Mucosa of descending colon (tissue), 3 donors: ENCODE results near the gene CTNNB1. TPM values are rescaled to one million over a fixed set of nuclear protein-coding genes. Genes with fewer than 3 reads are reported as not detected.
"Not testable (repeated sequence)": the region's sequence is repeated elsewhere in the genome, so short reads cannot be mapped to it uniquely, and the experiment has no call there.

Experiments used
- ATAC-seq: fragments of 200-7000 bp; cut with Tn5 transposase; one replicate; pipeline ENCODE4 v1.9.1; 2020; ENCODE audit warnings: mild to moderate bottlenecking, moderate library complexity
- DNase-seq, 3 donors: peaks; one replicate each; pipeline ENCODE4 v3.0.0-alpha.2; 2020
- H3K36me3 ChIP-seq: fragments of 200-600 bp; one replicate; pipeline ENCODE4 v1.8.0; 2021; ENCODE audit warnings: low read depth, mild to moderate bottlenecking
- H3K4me1 ChIP-seq: fragments of 200-600 bp; one replicate; pipeline ENCODE4 v1.8.0; 2021; ENCODE audit warnings: low read depth, mild to moderate bottlenecking
- H3K4me3 ChIP-seq: fragments of 200-600 bp; one replicate; pipeline ENCODE4 v1.8.0; 2021; ENCODE audit warnings: mild to moderate bottlenecking
- H3K9me3 ChIP-seq: fragments of 200-600 bp; one replicate; pipeline ENCODE4 v1.8.0; 2021; ENCODE audit warnings: mild to moderate bottlenecking
- CTCF ChIP-seq: fragments of 200-600 bp; IDR thresholded peaks from one replicate; pipeline ENCODE4 v1.8.0; 2022; ENCODE audit warnings: antibody characterized with exemption, mild to moderate bottlenecking
- intact Hi-C, 2 donors: fragments of 100-400 bp; cut with DNase I in 1 of 2; cut with micrococcal nuclease in 1 of 2; formaldehyde crosslinking; loops; one replicate each; pipeline versions ENCODE4 v1.11.0 to v1.11.1; 2022; cut with DNase I, micrococcal nuclease
- total RNA-seq, 3 donors: library from RNA; stranded (reverse); fragmentation: NEBNext Ultra II Directional in 2 of 3; extraction: Animal tissue kit (Norgen Biotek cat#: 25700) in 2 of 3; gene quantifications; one replicate each; pipeline versions ENCODE4 v1.2.1 to v1.2.4, GENCODE V29; 2021 to 2023
- donor health status: DM: no; HTN: no; CAD: no; lungs with moderate emphysema.
- donor health status: DM: no; HTN: no; CAD: no.
- donor health status: DM: no; HTN: yes; CAD: no.

CTNNB1 gene
- total RNA-seq, 3 donors from 2014 or later, result 329 to 348 (median 342) TPM

GRCh38 chr3:41277790-41278465 is 78.6 kb downstream of the CTNNB1 start:
- TF ChIP-seq CTCF, result no peak
- Histone ChIP-seq H3K4me1 (no peaks in the 10 kb centered on the region), H3K9me3 (no peaks in the 10 kb centered on the region), H3K36me3 (no peaks in the 10 kb centered on the region), H3K4me3 (no peak overlapping the region)
- ATAC-seq (no peak), DNase-seq (no peak)
- intact Hi-C loops, result no loop called here

GRCh38 chr3:41284934-41285333 is 85.6 kb downstream of the CTNNB1 start:
- DNase-seq, H3K4me3 ChIP-seq, H3K4me1 ChIP-seq, intact Hi-C loops, H3K9me3 ChIP-seq, H3K36me3 ChIP-seq, ATAC-seq: not testable (repeated sequence)

- TF ChIP-seq CTCF, result no peak
- no peaks in the 10 kb centered on the region for H3K9me3 ChIP-seq
- ATAC-seq (no peak), DNase-seq (no peak)
- intact Hi-C loops, result no loop called here
- no peaks in the 10 kb centered on the region for H3K4me1 ChIP-seq
- H3K4me3 ChIP-seq, result no peak overlapping the region
- H3K36me3 ChIP-seq, result no peaks in the 10 kb centered on the region
Measured at GRCh38 chr3:41286305-41286704, 87.0 kb downstream of the CTNNB1 start.

GRCh38 chr3:41288785-41289184 is 89.5 kb downstream of the CTNNB1 start:
- ATAC-seq (no peak), DNase-seq (no peak)
- H3K4me3 ChIP-seq, result no peak overlapping the region
- H3K9me3 ChIP-seq, result no peaks in the 10 kb centered on the region
- intact Hi-C loops, result no loop called here
- H3K36me3 ChIP-seq, result no peaks in the 10 kb centered on the region
- TF ChIP-seq CTCF, result no peak
- no peaks in the 10 kb centered on the region for H3K4me1 ChIP-seq
